ENCODE results near the gene SHC4.
"Not testable (repeated sequence)": the region's sequence is repeated elsewhere in the genome, so short reads cannot be mapped to it uniquely, and the experiment has no call there.

The SHC4 gene

GRCh38 chr15:48876057-48876456 is 87.7 kb downstream of the SHC4 start:
- DNase-seq: no peak

- no peak for DNase-seq
These were observed 88.3 kb downstream of the SHC4 start for GRCh38 chr15:48875241-48875960.

GRCh38 chr15:48872632-48873031 is 91.1 kb downstream of the SHC4 start:
- DNase-seq: no peak

- no peak for DNase-seq
These were observed 92.2 kb downstream of the SHC4 start for GRCh38 chr15:48871542-48871941.

GRCh38 chr15:48869966-48870365 is 93.8 kb downstream of the SHC4 start:
- no peak for DNase-seq

GRCh38 chr15:48868536-48868935 is 95.2 kb downstream of the SHC4 start:
- no peak for DNase-seq

- peak; percentile 25 for DNase-seq
These were observed 95.7 kb downstream of the SHC4 start for GRCh38 chr15:48868023-48868422.

GRCh38 chr15:48866141-48866563 is 97.6 kb downstream of the SHC4 start:
- no peak for DNase-seq

- no peak for DNase-seq
These were observed 98.2 kb downstream of the SHC4 start for GRCh38 chr15:48865370-48866079.

- peak; percentile 37 for DNase-seq
These were observed 101.0 kb downstream of the SHC4 start for GRCh38 chr15:48862705-48863104.

- peak; percentile 92 for DNase-seq
These were observed 101.8 kb downstream of the SHC4 start for GRCh38 chr15:48861813-48862431.

- no peak for DNase-seq
These were observed 104.3 kb downstream of the SHC4 start for GRCh38 chr15:48859426-48859825.

GRCh38 chr15:48858401-48858800 is 105.3 kb downstream of the SHC4 start:
- peak; percentile 94 for DNase-seq

GRCh38 chr15:48856942-48857341 is 106.8 kb downstream of the SHC4 start:
- no peak for DNase-seq

- DNase-seq: peak; percentile 53
These were observed 107.9 kb downstream of the SHC4 start for GRCh38 chr15:48855501-48856440.

- not testable (repeated sequence) for DNase-seq
These were observed 109.3 kb downstream of the SHC4 start for GRCh38 chr15:48854434-48854833.

GRCh38 chr15:48851956-48852355 is 111.8 kb downstream of the SHC4 start:
- peak; percentile 74 for DNase-seq

- no peak for DNase-seq
These were observed 113.1 kb downstream of the SHC4 start for GRCh38 chr15:48850648-48851047.

- DNase-seq: no peak
These were observed 118.6 kb downstream of the SHC4 start for GRCh38 chr15:48845123-48845522.

- no peak for DNase-seq
These were observed 121.2 kb downstream of the SHC4 start for GRCh38 chr15:48842501-48842900.

GRCh38 chr15:48834756-48835155 is 129.0 kb downstream of the SHC4 start:
- no peak for DNase-seq

GRCh38 chr15:48833526-48834239 is 130.0 kb downstream of the SHC4 start:
- DNase-seq: no peak
